Measurements from ENCODE around the gene C12orf56.

- TF ChIP-seq POLR2A (IDR thresholded peaks at IDR 0.05; ENCODE audit: low read length) (no peak), CTCF (IDR thresholded peaks at IDR 0.05) (no peak), KDM1A (IDR thresholded peaks at IDR 0.05; ENCODE audit: low read depth) (no peak), ZC3H11A (IDR thresholded peaks at IDR 0.05) (no peak), REST (IDR thresholded peaks at IDR 0.05) (no peak), PBX3 (IDR thresholded peaks at IDR 0.05) (no peak), KDM5A (IDR thresholded peaks at IDR 0.05) (no peak), MAZ (IDR thresholded peaks at IDR 0.05; ENCODE audit: borderline replicate concordance, low read depth, low read length) (no peak)
Observed at GRCh38 chr12:64347630-64348029, 42.9 kb downstream of the C12orf56 start.

Measured in A549 (cell line).